Epithelial cell of esophagus (primary cell): Measurements from ENCODE around the gene CDK1.

Experiments
- DNase-seq: peaks from one replicate; pipeline ENCODE4 v3.0.0; 2010; ENCODE audit warnings: low read depth
- H3K4me3 ChIP-seq: 2 replicates; pipeline ENCODE4 v1.5.1; 2011; ENCODE audit warnings: mild to moderate bottlenecking, low read length, control low read depth
- CTCF ChIP-seq: IDR thresholded peaks from 2 replicates; pipeline ENCODE4 v1.5.1; 2011; ENCODE audit warnings: low read depth, mild to moderate bottlenecking, low read length, control low read depth, inconsistent platforms; ENCODE audit not compliant: insufficient read depth; ENCODE audit errors: missing control alignments

The CDK1 gene

GRCh38 chr10:60794953-60795352 is 16.7 kb downstream of the CDK1 start:
- TF ChIP-seq CTCF = no peak
- no peak overlapping the region for H3K4me3 ChIP-seq
- DNase-seq = no peak

GRCh38 chr10:60795465-60796202 is 17.4 kb downstream of the CDK1 start:
- no peak for TF ChIP-seq CTCF
- DNase-seq = no peak

GRCh38 chr10:60796481-60796880 is 18.2 kb downstream of the CDK1 start:
- DNase-seq = no peak
- no peak for TF ChIP-seq CTCF
- H3K4me3 ChIP-seq = no peak overlapping the region

More at GRCh38 chr10:60795465-60796202, 17.4 kb downstream of the CDK1 start:
- no peak overlapping the region for H3K4me3 ChIP-seq

- TF ChIP-seq CTCF = no peak
- DNase-seq = no peak
- H3K4me3 ChIP-seq = no peak overlapping the region
Measured at GRCh38 chr10:60797200-60797599, 18.9 kb downstream of the CDK1 start.

- no peak for DNase-seq
- TF ChIP-seq CTCF = no peak
- no peak overlapping the region for H3K4me3 ChIP-seq
Measured at GRCh38 chr10:60798031-60798430, 19.8 kb downstream of the CDK1 start.

- no peak overlapping the region for H3K4me3 ChIP-seq
- TF ChIP-seq CTCF = no peak
- no peak for DNase-seq
Measured at GRCh38 chr10:60798870-60799269, 20.6 kb downstream of the CDK1 start.
